IPS DF 6.9 (cell line): Measurements from ENCODE around the gene DGUOK.

Source experiments
- DNase-seq: peaks from one replicate; pipeline ENCODE4 v3.0.0-alpha.2; 2013; ENCODE audit warnings: low read depth, low spot score
- H3K27ac ChIP-seq: one replicate; pipeline ENCODE4 v1.5.1; 2013; ENCODE audit warnings: low read length, control low read depth
- H3K27me3 ChIP-seq: 2 replicates; pipeline ENCODE4 v1.6.1; 2013; ENCODE audit warnings: mild to moderate bottlenecking, low read length; ENCODE audit not compliant: control insufficient read depth, insufficient read depth
- H3K36me3 ChIP-seq: 2 replicates; pipeline ENCODE4 v1.6.1; 2013; ENCODE audit warnings: low read length; ENCODE audit not compliant: control insufficient read depth, insufficient read depth
- H3K4me1 ChIP-seq: 2 replicates; pipeline ENCODE4 v1.6.1; 2013; ENCODE audit warnings: low read length; ENCODE audit not compliant: control insufficient read depth, insufficient read depth
- H3K4me3 ChIP-seq: 2 replicates; pipeline ENCODE4 v1.5.1; 2013; ENCODE audit warnings: mild to moderate bottlenecking, low read length
- H3K9me3 ChIP-seq: 2 replicates; pipeline ENCODE4 v1.6.1; 2013; ENCODE audit warnings: low read length, inconsistent platforms; ENCODE audit not compliant: control insufficient read depth, insufficient read depth
- WGBS: extraction: QIAGEN DNeasy Blood & Tissue Kit; methylation state at CpG from one replicate; pipeline ENCODE4 v1.1.7; 2013; ENCODE audit warnings: mixed read lengths, missing lambda C conversion rate; ENCODE audit not compliant: insufficient read length, insufficient coverage; 5-methylcytosine and 5-hydroxymethylcytosine counted together

Gene DGUOK

DNA sequence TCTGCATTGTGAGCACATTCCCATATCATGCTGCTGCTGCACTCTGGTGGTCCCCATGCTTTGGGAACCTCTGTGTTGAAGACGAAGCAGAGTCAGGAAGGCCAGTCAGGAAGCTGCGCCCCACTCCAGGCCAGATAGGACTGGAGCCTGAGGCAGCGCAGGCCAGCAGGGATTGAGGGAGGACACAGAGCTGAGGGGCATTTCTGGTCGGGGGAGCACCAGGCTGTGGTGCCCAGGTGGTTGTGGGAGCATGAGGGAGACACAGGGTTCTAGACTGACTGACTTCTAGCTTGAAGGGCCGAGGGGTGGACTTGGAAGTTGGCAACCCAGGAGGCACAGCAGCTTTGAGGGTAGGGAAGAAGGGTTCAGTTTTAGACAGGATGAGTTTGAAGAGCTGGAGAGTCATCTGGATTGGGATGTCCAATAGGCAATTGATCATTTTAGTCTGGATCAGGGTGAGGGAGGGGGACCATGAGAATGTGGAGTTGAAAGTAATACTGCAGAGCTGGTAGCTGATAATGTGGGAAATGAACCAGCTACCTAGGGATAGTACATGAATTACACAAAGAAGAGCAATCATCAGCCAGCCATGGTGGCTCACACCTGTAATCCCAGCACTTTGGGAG, 35.3 kb upstream of the DGUOK start:
- Histone ChIP-seq H3K27ac (no peak overlapping the region), H3K27me3 (no peaks in the 10 kb centered on the region), H3K36me3 (no peaks in the 10 kb centered on the region; the same call in 1 of the 2 replicates), H3K9me3 (no peaks in the 10 kb centered on the region), H3K4me1 (no peaks in the 10 kb centered on the region; the same call in none of the 2 replicates), H3K4me3 (no peak overlapping the region)
- DNase-seq, result no peak
- WGBS, result no CpG with 5 or more reads among the region's 5 CpGs

DNA sequence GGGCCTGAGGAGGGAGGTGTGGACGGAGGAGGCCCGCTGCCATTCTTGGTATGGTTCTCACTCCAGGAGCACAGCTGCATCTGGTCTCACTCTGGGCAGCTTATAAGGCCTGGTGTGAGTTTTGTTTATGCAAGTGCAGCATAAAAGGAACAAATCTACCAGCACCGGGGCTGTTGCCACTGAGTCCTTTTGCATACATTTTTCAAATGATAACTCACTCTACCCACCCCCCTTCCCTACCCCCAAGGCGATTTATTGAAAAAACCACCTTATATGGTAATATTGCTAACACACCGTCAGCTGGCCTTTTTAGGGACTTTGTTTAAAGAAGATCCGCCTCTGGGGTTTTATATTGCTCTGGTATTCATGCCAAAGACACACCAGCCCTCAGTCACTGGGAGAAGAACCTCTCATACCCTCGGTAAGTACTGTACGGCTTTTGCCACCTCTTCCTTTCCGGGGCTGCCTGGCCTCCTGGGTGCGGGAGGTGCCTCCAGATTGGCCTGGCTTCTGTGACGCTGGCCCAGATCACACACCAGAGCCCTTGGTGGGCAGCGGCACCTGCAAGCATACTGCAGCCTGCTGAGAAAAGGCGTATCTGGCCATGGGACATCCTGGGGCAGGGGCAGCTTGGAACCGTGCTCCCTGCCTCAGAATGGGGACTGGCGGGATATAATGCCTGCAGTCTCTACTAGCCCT, 33.9 kb upstream of the DGUOK start, which contains the start of gene ACTG2:
Gene ACTG2, plus strand, starts transcription at position 378 of the 699 bp plus-strand sequence. CDS start 8,304 bp downstream, outside the sequence.
- no peaks in the 10 kb centered on the region for H3K4me1 ChIP-seq
- no peaks in the 10 kb centered on the region for H3K27me3 ChIP-seq
- no peak within 1 kb of the TSS for H3K27ac ChIP-seq
- DNase-seq, result no peak
- H3K9me3 ChIP-seq, result no peaks in the 10 kb centered on the region
- WGBS, result no CpG with 5 or more reads among the region's 15 CpGs
- no peak within 1 kb of the TSS for H3K4me3 ChIP-seq
- no peaks in the 10 kb centered on the region; the same call in 1 of the 2 replicates for H3K36me3 ChIP-seq

DNA sequence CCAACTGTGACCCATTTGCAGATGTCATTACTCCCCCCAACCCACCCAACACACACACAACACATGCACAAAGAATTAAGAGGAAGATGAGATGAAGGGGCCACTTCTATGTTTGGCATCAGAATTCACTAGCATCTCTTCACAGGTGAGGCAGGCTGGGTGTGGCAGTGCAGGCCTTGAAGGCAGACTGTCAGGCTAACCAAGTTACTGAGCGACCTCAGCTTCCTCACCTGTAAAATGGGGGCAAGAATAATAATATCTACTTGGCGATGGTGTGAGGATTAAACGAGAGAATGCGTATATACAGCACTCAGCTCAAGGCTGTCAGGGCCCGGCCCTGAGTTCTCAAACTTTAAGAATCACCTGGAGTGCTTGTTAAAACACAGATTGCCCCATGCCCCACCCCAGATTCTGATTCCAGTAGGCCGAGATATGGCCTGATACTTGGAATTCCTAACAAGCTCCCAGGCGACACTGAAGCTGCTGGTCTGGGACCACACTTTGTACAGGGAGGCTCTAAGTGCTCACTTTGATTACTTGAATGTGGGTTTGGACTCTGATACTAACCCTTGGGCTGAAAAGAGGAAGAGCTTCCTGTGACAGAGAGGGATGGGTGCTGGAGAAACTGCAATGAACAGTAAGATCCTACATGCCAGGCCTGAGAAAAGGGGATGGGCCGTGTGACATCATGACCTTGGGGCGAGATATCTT, 32.8 kb upstream of the DGUOK start:
- Histone ChIP-seq H3K27me3 (no peaks in the 10 kb centered on the region), H3K27ac (no peak overlapping the region), H3K4me1 (no peaks in the 10 kb centered on the region), H3K9me3 (no peaks in the 10 kb centered on the region), H3K4me3 (no peak overlapping the region), H3K36me3 (no peaks in the 10 kb centered on the region; the same call in 1 of the 2 replicates)
- DNase-seq, result no peak
- WGBS, result no CpG with 5 or more reads among the region's 9 CpGs

DNA sequence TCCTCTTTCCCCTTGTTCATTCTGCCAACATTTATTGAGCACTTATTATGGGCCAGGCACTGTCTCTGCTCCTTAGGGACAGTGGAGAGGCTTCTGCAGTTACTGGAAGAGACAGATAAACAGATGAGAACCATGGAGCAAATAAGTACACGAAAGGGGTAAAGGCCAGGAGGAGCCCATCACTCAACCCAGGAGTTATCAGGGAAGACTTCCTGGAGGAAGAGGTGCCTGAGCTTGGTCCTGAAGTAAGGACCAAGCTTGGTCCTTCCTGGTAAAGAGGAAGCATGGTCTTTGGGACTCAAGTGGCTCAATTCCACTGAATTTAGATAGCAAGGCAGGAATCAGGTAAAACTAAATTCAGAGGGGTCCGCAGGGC, 32.2 kb upstream of the DGUOK start:
- no peak for DNase-seq
- H3K9me3 ChIP-seq, result no peaks in the 10 kb centered on the region
- no peaks in the 10 kb centered on the region for H3K27me3 ChIP-seq
- no peaks in the 10 kb centered on the region for H3K4me1 ChIP-seq
- H3K4me3 ChIP-seq, result no peak overlapping the region
- no CpG with 5 or more reads among the region's 2 CpGs for WGBS
- H3K27ac ChIP-seq, result no peak overlapping the region
- no peaks in the 10 kb centered on the region; the same call in 1 of the 2 replicates for H3K36me3 ChIP-seq

DNA sequence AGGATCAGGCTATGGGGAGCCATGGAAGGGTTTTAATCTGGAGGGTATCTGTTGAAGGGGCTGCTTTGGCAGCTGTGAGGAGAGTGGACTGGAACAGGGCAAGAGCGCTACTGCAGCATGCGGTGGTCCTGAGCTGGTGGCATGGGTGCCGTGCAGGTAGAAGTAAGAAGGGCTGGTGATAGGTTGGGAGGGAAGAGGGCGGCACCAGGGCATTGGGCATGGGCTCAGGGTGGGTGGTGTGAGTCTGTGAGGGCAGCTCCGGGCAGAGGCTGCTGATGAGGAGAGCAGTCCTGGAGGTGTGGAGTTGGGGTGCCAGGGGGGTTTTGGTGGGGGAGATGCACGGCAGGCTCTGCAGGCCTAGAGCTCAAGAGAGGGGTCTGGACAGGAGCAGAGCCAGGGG, 31.8 kb upstream of the DGUOK start:
- no peaks in the 10 kb centered on the region for H3K27me3 ChIP-seq
- no peaks in the 10 kb centered on the region for H3K4me1 ChIP-seq
- H3K4me3 ChIP-seq, result no peak overlapping the region
- no peak overlapping the region for H3K27ac ChIP-seq
- H3K9me3 ChIP-seq, result no peaks in the 10 kb centered on the region
- no peak for DNase-seq
- WGBS, result no CpG with 5 or more reads among the region's 6 CpGs
- no peaks in the 10 kb centered on the region; the same call in 1 of the 2 replicates for H3K36me3 ChIP-seq

DNA sequence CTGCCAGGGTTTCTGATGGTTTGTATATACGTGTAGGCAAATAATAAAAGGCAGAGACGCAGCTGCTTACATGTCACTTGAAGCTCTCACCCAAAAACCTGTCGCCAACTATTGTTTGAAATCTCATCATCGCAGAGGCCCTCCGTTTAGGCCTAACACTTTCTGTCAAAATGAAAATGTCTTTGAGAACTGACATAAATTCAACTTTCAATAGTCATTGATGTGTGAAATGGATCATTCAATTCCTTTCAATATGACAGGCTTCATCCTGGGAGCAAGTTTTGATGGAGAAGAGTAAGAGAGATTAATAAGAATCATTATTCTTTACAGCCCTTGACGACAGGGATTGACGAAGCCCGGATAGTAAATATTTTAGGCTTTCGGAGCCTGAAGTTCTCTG, 31.2 kb upstream of the DGUOK start:
- Histone ChIP-seq H3K9me3 (no peaks in the 10 kb centered on the region), H3K36me3 (no peaks in the 10 kb centered on the region; the same call in 1 of the 2 replicates), H3K27ac (no peak overlapping the region), H3K4me3 (no peak overlapping the region), H3K27me3 (no peaks in the 10 kb centered on the region), H3K4me1 (no peaks in the 10 kb centered on the region)
- DNase-seq, result no peak
- WGBS, result no CpG with 5 or more reads among the region's 9 CpGs

DNA sequence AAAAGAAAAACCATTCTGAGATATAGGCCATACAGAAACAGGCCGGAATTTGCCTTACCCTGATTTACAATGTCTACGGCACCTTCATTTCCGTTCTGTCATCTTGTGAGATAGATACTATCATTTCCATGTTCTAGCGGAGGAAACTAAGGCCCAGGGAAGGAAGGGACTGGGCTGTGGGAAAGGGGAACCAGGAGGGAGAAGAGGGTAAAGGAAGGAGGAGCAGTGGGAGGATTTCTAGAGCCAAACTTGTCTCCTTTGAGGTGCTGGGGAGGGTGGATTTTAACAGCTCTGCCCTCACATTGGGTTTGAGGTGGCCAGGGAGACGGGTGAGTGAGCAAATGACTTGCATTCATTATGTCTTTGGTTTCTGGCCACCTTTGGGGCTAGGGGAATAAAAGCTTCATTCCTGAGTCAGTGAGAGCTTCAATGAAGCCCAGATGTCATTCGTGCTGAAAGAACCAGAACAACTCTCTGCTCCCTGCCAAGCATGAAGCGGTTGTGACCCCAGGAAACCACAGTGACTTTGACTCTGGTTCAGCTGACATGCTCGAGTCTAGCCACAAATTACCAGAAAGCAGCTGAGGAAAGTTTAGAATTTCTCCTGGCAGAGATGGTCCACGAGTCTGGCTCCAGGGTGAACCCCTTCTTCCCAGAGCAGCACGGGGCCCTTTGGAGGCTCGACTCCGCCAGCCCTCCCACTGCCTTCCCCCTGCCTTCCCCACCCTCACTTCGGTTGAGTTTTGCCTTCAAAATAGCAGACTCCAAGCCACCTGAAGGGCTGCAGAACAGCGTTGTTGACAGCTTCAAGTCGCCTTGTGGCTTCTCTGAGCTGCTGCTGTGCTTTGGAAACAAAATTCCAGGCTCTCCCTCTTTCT, 30.1 kb upstream of the DGUOK start:
- Histone ChIP-seq H3K27ac (no peak overlapping the region), H3K27me3 (no peaks in the 10 kb centered on the region), H3K4me1 (no peaks in the 10 kb centered on the region), H3K4me3 (no peak overlapping the region), H3K36me3 (no peaks in the 10 kb centered on the region), H3K9me3 (no peaks in the 10 kb centered on the region)
- no peak for DNase-seq
- WGBS, result no CpG with 5 or more reads among the region's 15 CpGs

DNA sequence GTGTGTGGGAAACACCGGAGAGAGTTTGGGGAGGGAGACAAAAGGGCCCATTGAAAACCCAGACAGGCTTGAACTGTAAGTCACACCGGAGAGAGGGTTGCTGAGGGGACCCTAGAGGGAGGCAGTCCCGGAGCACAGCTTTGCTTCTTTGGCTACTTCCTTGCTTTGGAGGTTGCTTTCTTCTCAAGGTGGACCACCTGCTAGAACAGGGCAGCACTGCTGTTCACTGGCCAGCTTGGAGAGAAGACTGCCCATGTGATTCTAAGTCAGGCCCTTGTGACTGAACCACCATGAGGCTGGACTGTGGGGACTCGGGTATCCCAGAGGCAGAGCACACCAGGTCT, 29.5 kb upstream of the DGUOK start:
- no peak overlapping the region for H3K4me3 ChIP-seq
- H3K9me3 ChIP-seq, result no peaks in the 10 kb centered on the region
- WGBS, result no CpG with 5 or more reads among the region's 4 CpGs
- DNase-seq, result no peak
- H3K27me3 ChIP-seq, result no peaks in the 10 kb centered on the region
- H3K27ac ChIP-seq, result no peak overlapping the region
- H3K4me1 ChIP-seq, result no peaks in the 10 kb centered on the region
- H3K36me3 ChIP-seq, result no peaks in the 10 kb centered on the region

DNA sequence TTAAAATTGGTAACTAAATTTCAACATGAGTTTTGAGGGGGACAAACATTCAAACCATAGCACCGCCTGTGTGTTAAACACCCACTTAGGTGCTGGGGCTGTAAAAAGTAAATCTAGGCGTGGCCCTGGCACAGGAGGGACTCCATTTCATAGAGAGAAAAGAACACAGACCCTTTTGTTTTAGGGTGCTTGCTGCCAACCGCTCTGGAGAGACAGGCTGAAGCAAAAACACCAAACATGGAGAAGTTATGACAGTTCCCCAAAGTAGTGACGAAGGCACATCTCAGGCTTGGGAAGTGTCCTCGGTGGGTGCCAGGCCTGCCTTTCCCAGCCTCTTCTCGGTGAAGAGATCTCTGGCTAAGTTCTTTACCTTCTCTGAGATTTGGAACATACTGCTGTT, 28.7 kb upstream of the DGUOK start:
- H3K9me3 ChIP-seq, result no peaks in the 10 kb centered on the region
- no peak overlapping the region for H3K27ac ChIP-seq
- DNase-seq, result no peak
- no peaks in the 10 kb centered on the region for H3K36me3 ChIP-seq
- H3K4me1 ChIP-seq, result no peaks in the 10 kb centered on the region
- H3K4me3 ChIP-seq, result no peak overlapping the region
- no CpG with 5 or more reads among the region's 6 CpGs for WGBS
- no peaks in the 10 kb centered on the region for H3K27me3 ChIP-seq

DNA sequence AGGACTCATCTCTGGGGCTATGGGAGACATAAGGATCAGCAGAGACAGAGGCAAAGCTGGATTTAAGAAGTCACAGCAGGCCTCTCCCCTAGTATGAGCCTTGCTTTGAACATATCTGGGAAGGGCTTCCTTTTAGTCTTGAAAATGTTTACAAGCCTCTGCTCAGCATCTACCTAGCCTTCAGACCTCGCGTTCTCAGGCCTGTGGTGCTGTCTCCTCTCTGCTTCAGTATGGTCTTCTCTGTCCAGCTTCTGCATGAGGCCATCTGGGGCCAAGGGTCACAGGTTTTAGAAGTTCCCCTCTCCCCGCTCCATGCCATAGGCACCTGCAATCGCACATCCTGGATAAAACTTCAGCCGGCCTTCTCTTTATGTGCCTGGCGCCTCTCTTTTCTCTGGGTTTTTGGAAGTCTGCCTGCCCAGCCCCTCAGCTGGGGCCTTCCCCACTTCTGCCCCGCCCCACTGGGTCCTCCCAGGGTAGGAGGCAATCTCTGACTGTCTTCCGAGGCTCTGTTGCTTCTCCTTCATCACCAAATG, 26.8 kb upstream of the DGUOK start:
- Histone ChIP-seq H3K27ac (no peak overlapping the region), H3K9me3 (no peaks in the 10 kb centered on the region), H3K4me1 (no peaks in the 10 kb centered on the region), H3K36me3 (no peaks in the 10 kb centered on the region), H3K27me3 (no peaks in the 10 kb centered on the region), H3K4me3 (no peak overlapping the region)
- no CpG with 5 or more reads among the region's 8 CpGs for WGBS
- DNase-seq, result no peak
